ENCODE measurements around the gene ACAA1. TPM values are rescaled to one million over a fixed set of nuclear protein-coding genes. Genes with fewer than 3 reads are reported as not detected.
"Not testable (repeated sequence)": the region's sequence is repeated elsewhere in the genome, so short reads cannot be mapped to it uniquely, and the experiment has no call there.

Gene ACAA1
- total RNA-seq, 1 experiment from 2014 or later = 23.4 TPM

DNA sequence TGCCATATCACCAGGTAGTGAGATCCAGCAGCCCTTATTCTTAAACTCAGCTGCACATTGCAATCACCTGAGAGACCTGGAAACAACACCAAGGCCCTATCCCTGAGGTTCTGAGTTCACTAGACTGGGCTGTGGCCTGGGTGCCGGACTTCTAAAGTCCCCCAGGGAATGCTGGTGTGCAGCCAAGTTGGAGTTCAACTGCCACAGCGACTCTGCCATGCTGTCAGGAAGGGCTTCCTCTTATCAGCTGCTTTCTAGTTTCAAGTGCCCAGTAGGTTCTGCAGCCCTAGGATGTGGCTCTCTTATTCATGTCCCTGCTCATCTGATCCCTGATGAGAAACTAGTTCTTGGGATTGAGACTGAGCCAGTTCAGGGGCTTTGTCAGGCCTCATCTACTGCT lies 47.8 kb downstream of the ACAA1 start:
- no peak overlapping the region for H3K4me3 ChIP-seq (ENCODE audit: low read length)
- no peaks in the 10 kb centered on the region for H3K79me2 ChIP-seq (ENCODE audit: low read length)
- H2AFZ ChIP-seq (ENCODE audit: low read length) = no peak overlapping the region
- H3K27ac ChIP-seq (ENCODE audit: low read length) = no peak overlapping the region
- peaks cover 3% of the 10 kb centered on the region for H3K9me3 ChIP-seq (ENCODE audit: low read length)
- H3K9me2 ChIP-seq (replicated peaks; ENCODE audit: insufficient read depth, low read length) = no peaks in the 10 kb centered on the region
- no peak overlapping the region for H3K9ac ChIP-seq (ENCODE audit: low read length)
- no peaks in the 10 kb centered on the region for H3K27me3 ChIP-seq (ENCODE audit: low read length)
- DNase-seq = no peak
- H3K4me2 ChIP-seq (ENCODE audit: low read depth, low read length, poor library complexity, severe bottlenecking) = no peak overlapping the region
- H3K36me3 ChIP-seq (ENCODE audit: insufficient read depth, low read length) = no peaks in the 10 kb centered on the region
- H3K4me1 ChIP-seq (ENCODE audit: low read length) = peaks cover 10% of the 10 kb centered on the region
- H4K20me1 ChIP-seq (ENCODE audit: insufficient read depth, low read depth, low read length) = no peaks in the 10 kb centered on the region

DNA sequence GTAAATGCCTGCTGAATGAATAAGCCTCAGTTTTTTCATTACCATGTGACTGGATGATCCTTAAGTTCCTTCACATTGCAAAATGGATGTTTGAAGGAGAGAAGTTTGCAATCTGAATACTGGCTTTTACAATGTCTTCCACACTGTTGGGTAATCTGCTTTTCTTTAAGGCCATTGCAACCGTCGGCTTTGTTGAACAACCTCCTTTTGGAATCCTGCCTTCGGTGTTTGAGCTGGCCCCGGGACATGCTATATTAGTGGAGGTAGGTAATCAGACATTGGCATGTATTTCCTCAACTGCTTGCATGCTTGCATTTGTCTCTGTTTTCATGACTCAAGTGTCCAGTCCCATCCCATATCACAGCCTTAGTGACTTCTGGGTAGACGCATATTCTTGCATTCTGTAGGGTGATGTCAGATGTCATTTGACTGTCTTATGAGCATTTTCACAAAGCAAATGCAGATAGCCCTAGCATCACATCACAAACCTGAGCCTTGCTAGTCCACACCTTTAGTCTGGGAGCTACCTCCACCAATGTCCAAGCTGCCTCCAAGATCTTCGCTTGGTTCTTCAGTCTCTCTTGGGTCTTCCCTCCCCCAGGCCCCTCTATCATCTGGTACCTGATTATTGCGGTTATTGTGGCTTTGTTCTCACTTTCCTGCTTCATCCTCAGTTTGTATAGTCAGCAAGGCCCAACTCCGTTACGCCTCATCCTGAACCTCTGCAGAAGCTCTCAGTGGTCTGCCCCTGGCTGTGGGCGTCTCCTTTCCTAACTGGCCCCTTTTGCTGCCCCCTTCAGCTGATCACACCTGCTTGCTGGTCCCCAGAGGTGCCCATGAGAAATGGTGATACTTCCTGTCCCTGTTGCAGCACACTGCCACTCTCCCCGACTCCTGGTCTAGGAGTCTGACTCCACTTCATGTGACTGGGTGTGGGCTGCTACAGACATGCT lies 48.5 kb downstream of the ACAA1 start:
- H3K4me2 ChIP-seq (ENCODE audit: low read depth, low read length, poor library complexity, severe bottlenecking) = no peak overlapping the region
- no peak overlapping the region for H3K4me3 ChIP-seq (ENCODE audit: low read length)
- no peaks in the 10 kb centered on the region for H3K9me2 ChIP-seq (replicated peaks; ENCODE audit: insufficient read depth, low read length)
- H3K9ac ChIP-seq (ENCODE audit: low read length) = no peak overlapping the region
- H3K4me1 ChIP-seq (ENCODE audit: low read length) = peaks cover 10% of the 10 kb centered on the region
- no peaks in the 10 kb centered on the region for H3K27me3 ChIP-seq (ENCODE audit: low read length)
- no peak overlapping the region for H3K27ac ChIP-seq (ENCODE audit: low read length)
- no peak overlapping the region for H2AFZ ChIP-seq (ENCODE audit: low read length)
- peaks cover 6% of the 10 kb centered on the region for H3K9me3 ChIP-seq (ENCODE audit: low read length)
- H4K20me1 ChIP-seq (ENCODE audit: insufficient read depth, low read depth, low read length) = no peaks in the 10 kb centered on the region
- H3K36me3 ChIP-seq (ENCODE audit: insufficient read depth, low read length) = no peaks in the 10 kb centered on the region
- no peak for DNase-seq
- no peaks in the 10 kb centered on the region for H3K79me2 ChIP-seq (ENCODE audit: low read length)

DNA sequence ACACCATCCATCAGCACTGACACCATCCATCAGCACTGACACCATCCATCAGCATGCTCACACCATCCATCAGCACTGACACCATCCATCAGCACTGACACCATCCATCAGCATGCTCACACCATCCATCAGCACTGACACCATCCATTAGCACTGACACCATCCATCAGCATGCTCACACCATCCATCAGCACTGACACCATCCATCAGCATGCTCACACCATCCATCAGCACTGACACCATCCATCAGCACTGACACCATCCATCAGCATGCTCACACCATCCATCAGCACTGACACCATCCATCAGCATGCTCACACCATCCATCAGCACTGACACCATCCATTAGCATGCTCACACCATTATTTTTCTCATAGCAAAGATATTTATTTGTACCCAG lies 49.6 kb downstream of the ACAA1 start:
- H3K9me2 ChIP-seq (replicated peaks; ENCODE audit: insufficient read depth, low read length) = not testable (repeated sequence)

DNA sequence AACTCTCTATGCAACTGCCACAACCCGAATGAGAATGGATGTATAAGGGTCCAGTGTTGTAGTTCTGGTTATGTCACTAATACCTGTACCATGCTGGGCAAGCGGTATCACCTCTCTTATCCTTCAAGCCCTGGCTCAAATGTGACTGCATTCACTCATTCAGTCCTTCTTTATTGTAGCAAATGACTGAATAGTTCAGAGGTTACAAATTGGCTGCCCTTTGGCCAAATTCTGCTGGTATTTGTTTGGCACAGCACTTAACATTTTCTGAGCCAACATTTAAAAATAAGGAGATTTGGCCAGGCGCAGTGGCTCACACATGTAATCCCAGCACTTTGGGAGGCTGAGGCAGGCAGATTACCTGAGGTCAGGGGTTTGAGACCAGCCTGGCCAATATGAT lies 50.4 kb downstream of the ACAA1 start:
- no peaks in the 10 kb centered on the region for H3K9me2 ChIP-seq (replicated peaks; ENCODE audit: insufficient read depth, low read length)
- no peaks in the 10 kb centered on the region for H3K27me3 ChIP-seq (ENCODE audit: low read length)
- H3K4me1 ChIP-seq (ENCODE audit: low read length) = peaks cover 4% of the 10 kb centered on the region
- DNase-seq = no peak
- H4K20me1 ChIP-seq (ENCODE audit: insufficient read depth, low read depth, low read length) = no peaks in the 10 kb centered on the region
- no peaks in the 10 kb centered on the region for H3K36me3 ChIP-seq (ENCODE audit: insufficient read depth, low read length)
- no peaks in the 10 kb centered on the region for H3K79me2 ChIP-seq (ENCODE audit: low read length)
- H3K4me2 ChIP-seq (ENCODE audit: low read depth, low read length, poor library complexity, severe bottlenecking) = no peak overlapping the region
- no peak overlapping the region for H3K9ac ChIP-seq (ENCODE audit: low read length)
- H3K9me3 ChIP-seq (ENCODE audit: low read length) = peaks cover 6% of the 10 kb centered on the region
- no peak overlapping the region for H3K27ac ChIP-seq (ENCODE audit: low read length)
- no peak overlapping the region for H2AFZ ChIP-seq (ENCODE audit: low read length)
- H3K4me3 ChIP-seq (ENCODE audit: low read length) = no peak overlapping the region

More for the DNA sequence above, 49.6 kb downstream of the ACAA1 start:
- H3K36me3 ChIP-seq (ENCODE audit: insufficient read depth, low read length); H3K4me2 ChIP-seq (ENCODE audit: low read depth, low read length, poor library complexity, severe bottlenecking); H3K79me2 ChIP-seq (ENCODE audit: low read length); H3K4me3 ChIP-seq (ENCODE audit: low read length); H3K9me3 ChIP-seq (ENCODE audit: low read length); H3K27me3 ChIP-seq (ENCODE audit: low read length); H2AFZ ChIP-seq (ENCODE audit: low read length); DNase-seq; H3K4me1 ChIP-seq (ENCODE audit: low read length); H3K27ac ChIP-seq (ENCODE audit: low read length); H4K20me1 ChIP-seq (ENCODE audit: insufficient read depth, low read depth, low read length); H3K9ac ChIP-seq (ENCODE audit: low read length): not testable (repeated sequence)

DNA sequence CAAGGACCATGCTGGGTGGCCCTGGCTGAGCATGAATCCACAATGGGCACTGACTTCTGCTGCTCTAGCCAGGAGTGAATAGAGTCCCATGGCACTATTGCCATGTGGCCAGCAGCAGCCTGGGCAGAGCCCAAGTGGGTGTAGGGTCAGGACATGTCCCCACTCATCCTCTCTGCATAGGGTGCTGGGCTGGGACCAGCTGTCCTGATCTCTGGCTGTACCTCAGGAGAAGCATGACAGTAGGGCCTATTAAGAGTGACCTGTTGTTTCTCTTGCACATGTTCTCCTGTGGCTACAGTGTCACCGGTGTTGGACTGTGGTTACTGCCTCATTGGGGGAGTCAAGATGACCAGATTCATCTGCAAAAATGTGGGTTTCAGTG lies 51.0 kb downstream of the ACAA1 start:
- no peaks in the 10 kb centered on the region for H4K20me1 ChIP-seq (ENCODE audit: insufficient read depth, low read depth, low read length)
- no peaks in the 10 kb centered on the region for H3K4me1 ChIP-seq (ENCODE audit: low read length)
- no peak overlapping the region for H3K9ac ChIP-seq (ENCODE audit: low read length)
- peaks cover 6% of the 10 kb centered on the region for H3K9me3 ChIP-seq (ENCODE audit: low read length)
- no peak for DNase-seq
- H3K36me3 ChIP-seq (ENCODE audit: insufficient read depth, low read length) = no peaks in the 10 kb centered on the region
- H3K9me2 ChIP-seq (replicated peaks; ENCODE audit: insufficient read depth, low read length) = no peaks in the 10 kb centered on the region
- H3K4me3 ChIP-seq (ENCODE audit: low read length) = no peak overlapping the region
- H3K27me3 ChIP-seq (ENCODE audit: low read length) = no peaks in the 10 kb centered on the region
- no peaks in the 10 kb centered on the region for H3K79me2 ChIP-seq (ENCODE audit: low read length)
- no peak overlapping the region for H3K4me2 ChIP-seq (ENCODE audit: low read depth, low read length, poor library complexity, severe bottlenecking)
- H3K27ac ChIP-seq (ENCODE audit: low read length) = no peak overlapping the region
- H2AFZ ChIP-seq (ENCODE audit: low read length) = no peak overlapping the region

DNA sequence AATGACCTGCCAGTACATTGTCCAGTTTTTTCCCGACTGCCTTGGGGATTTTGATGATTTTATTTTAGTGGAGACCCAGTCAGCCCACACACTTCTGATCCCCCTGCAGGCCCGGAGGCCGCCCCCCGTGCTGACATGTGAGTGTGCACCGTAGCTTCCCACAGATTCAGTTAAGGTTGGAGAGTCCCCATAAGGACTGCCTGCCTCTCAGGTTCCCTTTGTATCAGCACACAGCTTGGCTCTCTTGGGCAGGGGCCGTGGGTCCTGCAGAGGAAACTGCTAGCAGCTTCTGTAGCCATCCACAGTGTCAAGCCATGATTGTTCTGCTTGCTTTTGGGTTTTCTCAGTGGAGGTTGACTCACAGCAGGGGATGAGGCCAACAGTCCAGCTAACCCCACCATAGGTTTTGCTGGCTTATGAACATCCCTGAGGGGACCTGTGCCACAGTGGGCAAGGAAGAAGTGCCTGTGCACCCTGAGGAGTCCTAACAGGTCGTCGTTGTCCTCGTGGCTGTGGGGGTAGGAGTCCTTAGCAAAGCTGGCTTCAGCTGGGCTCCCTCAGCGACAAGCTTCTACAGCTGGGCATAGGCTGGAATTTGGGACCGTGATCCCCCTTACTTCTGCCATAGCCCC lies 51.5 kb downstream of the ACAA1 start:
- no peak for DNase-seq
- no peak overlapping the region for H3K27ac ChIP-seq (ENCODE audit: low read length)
- H2AFZ ChIP-seq (ENCODE audit: low read length) = no peak overlapping the region
- no peak overlapping the region for H3K4me3 ChIP-seq (ENCODE audit: low read length)
- no peaks in the 10 kb centered on the region for H3K79me2 ChIP-seq (ENCODE audit: low read length)
- H3K9ac ChIP-seq (ENCODE audit: low read length) = no peak overlapping the region
- H3K9me2 ChIP-seq (replicated peaks; ENCODE audit: insufficient read depth, low read length) = no peaks in the 10 kb centered on the region
- H3K4me2 ChIP-seq (ENCODE audit: low read depth, low read length, poor library complexity, severe bottlenecking) = no peak overlapping the region
- H3K9me3 ChIP-seq (ENCODE audit: low read length) = peaks cover 6% of the 10 kb centered on the region
- H3K27me3 ChIP-seq (ENCODE audit: low read length) = no peaks in the 10 kb centered on the region
- H3K4me1 ChIP-seq (ENCODE audit: low read length) = no peaks in the 10 kb centered on the region
- H4K20me1 ChIP-seq (ENCODE audit: insufficient read depth, low read depth, low read length) = no peaks in the 10 kb centered on the region
- no peaks in the 10 kb centered on the region for H3K36me3 ChIP-seq (ENCODE audit: insufficient read depth, low read length)

DNA sequence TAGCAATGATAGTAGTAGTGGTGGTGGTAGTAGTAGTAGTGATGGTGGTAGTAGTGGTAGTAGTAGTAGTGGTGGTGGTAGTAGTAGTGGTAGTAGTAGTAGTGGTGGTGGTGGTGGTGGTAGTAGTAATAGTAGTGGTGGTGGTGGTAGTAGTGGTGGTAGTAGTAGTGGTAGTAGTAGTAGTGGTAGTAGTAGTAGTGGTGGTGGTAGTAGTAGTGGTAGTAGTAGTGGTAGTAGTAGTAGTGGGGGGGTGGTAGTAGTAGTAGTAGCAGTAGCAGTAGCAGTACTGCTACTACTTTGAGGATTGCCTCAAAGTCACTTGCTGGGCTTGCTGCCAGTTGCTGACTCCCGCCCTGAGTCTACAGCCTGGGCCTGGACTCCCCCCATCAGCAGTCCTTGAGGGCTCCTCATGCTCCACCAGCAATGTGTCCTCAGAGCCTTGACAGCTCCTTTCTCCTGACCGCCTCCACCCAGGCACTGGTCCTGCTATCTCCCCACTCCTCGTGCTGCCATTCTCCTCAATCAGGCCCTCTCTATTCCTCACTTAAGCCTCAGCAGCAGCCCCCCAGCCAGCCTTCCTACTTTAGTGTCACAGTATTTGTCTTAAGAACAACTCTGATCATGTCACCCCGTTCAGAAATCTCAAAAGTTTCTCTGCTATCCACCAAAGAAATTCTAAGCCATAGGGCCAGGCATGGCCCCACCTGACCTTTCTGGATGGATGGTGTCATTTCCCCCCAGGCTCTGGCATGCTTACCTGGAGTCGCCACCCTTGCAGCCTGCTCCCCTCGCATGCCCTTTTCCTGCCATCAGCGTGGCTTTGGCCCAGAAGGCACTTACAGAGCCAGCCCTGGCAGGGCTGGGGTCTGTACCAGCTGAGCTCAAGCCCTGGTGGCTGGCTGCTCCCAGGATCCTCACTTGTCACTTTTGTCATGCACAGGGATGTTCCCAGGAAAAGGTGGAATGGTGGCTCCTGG lies 52.3 kb downstream of the ACAA1 start:
- no peaks in the 10 kb centered on the region for H3K36me3 ChIP-seq (ENCODE audit: insufficient read depth, low read length)
- no peaks in the 10 kb centered on the region for H3K4me1 ChIP-seq (ENCODE audit: low read length)
- no peak overlapping the region for H3K27ac ChIP-seq (ENCODE audit: low read length)
- no peak overlapping the region for H2AFZ ChIP-seq (ENCODE audit: low read length)
- no peaks in the 10 kb centered on the region for H3K9me2 ChIP-seq (replicated peaks; ENCODE audit: insufficient read depth, low read length)
- peaks cover 6% of the 10 kb centered on the region for H3K9me3 ChIP-seq (ENCODE audit: low read length)
- no peak overlapping the region for H3K4me2 ChIP-seq (ENCODE audit: low read depth, low read length, poor library complexity, severe bottlenecking)
- H4K20me1 ChIP-seq (ENCODE audit: insufficient read depth, low read depth, low read length) = no peaks in the 10 kb centered on the region
- H3K4me3 ChIP-seq (ENCODE audit: low read length) = no peak overlapping the region
- no peaks in the 10 kb centered on the region for H3K79me2 ChIP-seq (ENCODE audit: low read length)
- H3K9ac ChIP-seq (ENCODE audit: low read length) = no peak overlapping the region
- H3K27me3 ChIP-seq (ENCODE audit: low read length) = no peaks in the 10 kb centered on the region
- DNase-seq = peak; percentile 63
